ENCODE measurements around the gene PCNX1.
"Not testable (repeated sequence)": the region's sequence is repeated elsewhere in the genome, so short reads cannot be mapped to it uniquely, and the experiment has no call there.

The PCNX1 gene

GRCh38 chr14:70907176-70907995, at the start of gene PCNX1:
PCNX1 (plus strand) TSS chr14:70907459; CDS start chr14:70907851, 392 bp downstream.
- ChIA-PET POLR2A (ENCODE audit: low non-redundant PET) (interaction anchor here (0.9 kb wide), 2 partner anchors 45 to 58 kb away, joined by 4 read pairs; no protein-coding TSS in a partner anchor), CTCF (interaction anchor here (0.6 to 1.3 kb wide), 14 partner anchors 8 to 1461 kb away, joined by 3 to 7 read pairs (median 3); no protein-coding TSS in a partner anchor)
- DNase-seq (ENCODE audit: low spot score) = peak; percentile 81
- TF ChIP-seq CTCF (conservative IDR thresholded peaks at IDR 0.05; ENCODE audit: low read depth) = peak; percentile 94
- H3K27ac ChIP-seq = peak within 1 kb of the TSS; percentile 94

- POLR2A ChIA-PET (ENCODE audit: low non-redundant PET) = no interaction called here
- H3K27ac ChIP-seq = no peak overlapping the region
- CTCF ChIA-PET = no interaction called here
- TF ChIP-seq CTCF (conservative IDR thresholded peaks at IDR 0.05; ENCODE audit: low read depth) = no peak
- no peak for DNase-seq (ENCODE audit: low spot score)
Measured at GRCh38 chr14:70857496-70857890, 49.8 kb upstream of the PCNX1 start.

GRCh38 chr14:70858641-70859040, 48.6 kb upstream of the PCNX1 start:
- DNase-seq (ENCODE audit: low spot score) = no peak
- H3K27ac ChIP-seq = no peak overlapping the region
- CTCF ChIA-PET = no interaction called here
- POLR2A ChIA-PET (ENCODE audit: low non-redundant PET) = no interaction called here
- TF ChIP-seq CTCF (conservative IDR thresholded peaks at IDR 0.05; ENCODE audit: low read depth) = no peak

GRCh38 chr14:70866992-70867391, 40.3 kb upstream of the PCNX1 start:
- H3K27ac ChIP-seq; DNase-seq (ENCODE audit: low spot score); POLR2A ChIA-PET (ENCODE audit: low non-redundant PET): not testable (repeated sequence)
- CTCF ChIA-PET = interaction anchor here (0.6 kb wide), 3 partner anchors 42 to 1063 kb away, joined by 4 to 7 read pairs (median 4); no protein-coding TSS in a partner anchor

- no peak for TF ChIP-seq CTCF (conservative IDR thresholded peaks at IDR 0.05; ENCODE audit: low read depth)
- no peak for DNase-seq (ENCODE audit: low spot score)
- ChIA-PET CTCF (interaction anchor here (0.7 kb wide), 1 partner anchor 504 kb away, joined by 3 read pairs; no protein-coding TSS in a partner anchor), POLR2A (ENCODE audit: low non-redundant PET) (no interaction called here)
- H3K27ac ChIP-seq = no peak overlapping the region
Measured at GRCh38 chr14:70871001-70871400, 36.3 kb upstream of the PCNX1 start.

- no peak for DNase-seq (ENCODE audit: low spot score)
- ChIA-PET POLR2A (ENCODE audit: low non-redundant PET) (no interaction called here), CTCF (no interaction called here)
- TF ChIP-seq CTCF (conservative IDR thresholded peaks at IDR 0.05; ENCODE audit: low read depth) = no peak
- H3K27ac ChIP-seq = no peak overlapping the region
Measured at GRCh38 chr14:70871863-70872677, 35.2 kb upstream of the PCNX1 start.

Data from RWPE1 (cell line).